SH-SY5Y (cell line): ENCODE measurements around the gene RFC1.

Experiments used
- GATA2 ChIP-seq: IDR thresholded peaks from 2 replicates; pipeline ENCODE4 v1.6.1; 2011; ENCODE audit warnings: mild to moderate bottlenecking, low read depth, low read length
- GATA3 ChIP-seq: IDR thresholded peaks from 2 replicates; pipeline ENCODE4 v1.6.1; 2011; ENCODE audit warnings: low read depth, mild to moderate bottlenecking, low read length, moderate library complexity

DNA sequence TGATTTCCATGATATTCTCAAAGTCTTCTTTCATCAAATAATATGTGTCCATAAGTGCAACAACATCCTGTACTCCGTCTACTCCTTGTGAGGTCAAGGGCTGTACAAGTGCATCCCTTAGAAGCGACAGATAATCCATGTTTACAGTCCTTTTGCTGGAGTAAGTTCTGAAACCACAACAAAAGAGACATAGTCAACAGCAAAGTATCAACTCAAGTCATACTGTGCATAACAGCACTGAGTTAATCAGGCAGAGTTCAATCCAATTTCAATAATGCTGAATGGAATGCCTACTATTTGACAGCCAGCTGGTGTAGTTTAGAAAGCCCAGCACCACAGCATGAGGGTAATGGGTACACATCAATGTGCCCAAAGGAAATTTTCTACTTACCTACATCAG is 74.5 kb downstream of the RFC1 start:
- TF ChIP-seq GATA2 (no peak), GATA3 (no peak)
